ENCODE data around the gene TMEM121.
"Not testable (repeated sequence)": the region's sequence is repeated elsewhere in the genome, so short reads cannot be mapped to it uniquely, and the experiment has no call there.

Gene TMEM121

DNA sequence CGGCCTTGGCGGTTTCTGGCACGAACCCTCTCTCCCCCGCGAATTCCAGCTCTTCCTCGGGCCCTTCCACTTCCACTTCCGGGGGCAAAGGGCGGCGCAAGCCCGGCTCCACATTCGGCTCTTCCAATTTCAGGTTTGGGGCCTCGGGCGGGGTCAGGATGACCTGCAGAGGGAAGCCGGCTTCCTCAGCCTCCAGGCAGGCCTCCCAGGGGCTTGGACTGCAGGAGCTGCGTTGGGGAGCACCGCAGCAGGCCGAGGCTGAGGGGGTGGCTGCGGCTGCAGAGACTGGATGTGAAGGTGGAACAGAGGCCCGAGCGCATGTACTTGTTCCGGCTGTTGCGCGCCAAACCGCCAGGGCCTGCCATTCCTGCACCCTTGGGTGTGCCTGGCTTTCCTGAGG lies 20.7 kb downstream of the TMEM121 start:
- DNase-seq (ENCODE audit: low read depth): not testable (repeated sequence)

DNA sequence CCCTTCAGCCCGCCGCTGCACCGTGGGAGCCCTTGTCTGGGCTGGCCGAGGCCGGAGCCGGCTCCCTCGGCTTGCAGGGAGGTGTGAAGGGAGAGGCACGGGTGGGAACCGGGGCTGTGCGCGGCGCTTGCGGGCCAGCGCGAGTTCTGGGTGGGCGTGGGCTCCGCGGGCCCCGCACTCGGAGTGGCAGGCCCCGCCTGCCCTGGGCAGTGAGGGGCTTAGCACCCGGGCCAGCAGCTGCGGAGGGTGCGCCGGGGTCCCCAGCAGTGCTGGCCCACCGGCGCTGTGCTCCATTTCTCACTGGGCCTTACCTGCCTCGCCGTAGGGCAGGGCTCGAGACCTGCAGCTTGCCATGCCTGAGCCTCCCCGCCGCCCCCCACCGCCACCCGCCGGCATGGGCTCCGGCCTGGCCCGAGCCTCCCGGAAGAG lies 21.4 kb downstream of the TMEM121 start:
- no peak for DNase-seq (ENCODE audit: low read depth)

DNA sequence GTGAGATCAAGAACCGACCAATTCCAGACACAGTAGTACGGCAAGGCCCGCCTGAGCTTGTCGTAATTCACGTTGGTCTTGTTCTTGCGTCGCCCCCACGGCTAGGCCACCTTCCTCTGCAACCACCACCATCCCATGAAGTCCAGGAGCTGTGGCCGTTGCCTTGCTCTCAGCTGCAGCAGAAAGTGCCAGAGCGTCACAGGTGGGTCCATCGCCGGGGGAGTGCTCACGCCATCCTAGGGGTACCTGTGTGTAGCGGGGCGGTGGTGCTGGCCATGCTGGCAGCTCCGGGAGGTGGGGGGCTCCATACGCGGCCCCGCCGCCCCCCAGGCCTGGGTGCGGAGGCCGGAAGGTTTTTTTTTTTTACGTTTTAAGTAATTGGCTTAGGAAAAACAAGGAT lies 23.1 kb downstream of the TMEM121 start:
- no peak for DNase-seq (ENCODE audit: low read depth)

DNA sequence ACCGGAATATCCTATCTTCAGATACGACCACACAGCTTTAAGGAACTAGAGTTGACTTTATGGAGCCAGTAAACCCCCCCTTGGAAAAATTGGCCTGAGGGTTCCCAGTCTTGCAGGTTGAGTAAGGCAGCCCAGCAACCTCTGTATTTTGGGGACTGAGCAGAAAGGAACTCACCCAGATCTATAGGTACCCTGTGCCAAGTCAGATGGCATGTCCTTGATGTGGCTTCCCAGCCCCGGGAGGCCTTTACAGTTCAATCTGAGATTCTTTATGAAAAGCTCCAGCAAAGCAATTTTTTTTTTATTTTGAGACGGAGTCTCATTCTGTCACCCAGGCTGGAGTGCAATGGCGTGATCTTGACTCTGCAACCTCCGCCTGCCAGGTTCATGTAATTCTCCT lies 27.6 kb downstream of the TMEM121 start:
- no peak for DNase-seq (ENCODE audit: low read depth)

- no peak for DNase-seq (ENCODE audit: low read depth)
These were observed 28.1 kb downstream of the TMEM121 start for GRCh38 chr14:105554523-105554922.

DNA sequence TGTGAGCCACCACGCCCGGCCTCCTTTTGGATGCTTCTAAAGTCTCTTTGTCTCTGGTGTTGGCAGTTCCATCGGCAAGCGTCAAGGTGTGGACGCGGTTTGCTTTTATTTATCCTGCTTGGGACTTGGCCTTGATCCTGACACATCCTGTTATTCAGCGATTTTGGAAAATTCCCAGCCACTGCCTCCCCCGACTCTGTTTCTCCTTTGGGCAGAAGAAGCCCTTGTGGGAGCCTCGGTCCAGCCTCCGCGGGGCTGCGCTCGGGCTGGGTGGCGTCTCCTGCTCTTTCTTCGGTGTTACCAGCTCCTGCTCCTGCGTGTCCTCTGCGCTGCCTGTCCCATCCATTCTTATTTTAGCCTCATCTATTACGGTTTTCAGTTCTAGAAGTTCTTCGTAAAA lies 31.3 kb downstream of the TMEM121 start:
- DNase-seq (ENCODE audit: low read depth): not testable (repeated sequence)

DNA sequence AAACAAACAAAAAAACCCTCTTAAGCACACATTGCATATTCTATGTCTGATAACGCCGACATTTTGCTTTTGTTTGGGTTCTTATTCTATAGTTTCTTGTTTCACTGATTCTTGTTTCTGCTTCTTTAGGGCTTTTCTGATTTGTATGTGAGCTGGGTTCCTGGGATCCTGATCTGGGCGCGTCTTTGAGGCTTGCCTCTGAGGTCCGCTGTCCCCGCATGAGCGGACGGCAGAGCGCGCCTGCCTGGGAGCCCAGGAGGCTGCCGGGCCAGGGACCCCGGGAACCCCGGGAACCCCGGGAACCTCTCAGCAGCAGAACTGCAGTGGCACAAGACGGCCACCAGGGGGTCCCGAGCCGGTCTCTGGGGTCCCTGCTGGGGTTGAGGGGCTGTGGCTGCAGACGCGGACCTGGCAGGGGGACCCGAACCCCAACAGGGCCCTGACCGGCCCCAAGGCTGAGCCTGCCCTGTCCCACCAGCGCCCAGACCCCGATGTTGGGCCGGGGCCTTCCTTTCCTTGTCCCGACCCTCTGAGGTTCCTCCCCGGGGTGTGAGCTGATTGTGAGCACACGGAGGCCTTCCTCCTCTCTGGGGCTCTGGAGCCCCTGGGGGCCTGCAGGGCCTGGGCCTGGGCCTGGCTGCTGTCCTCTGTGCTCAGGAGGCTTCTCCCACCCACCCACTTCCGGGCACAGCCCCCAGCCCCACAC lies 32.2 kb downstream of the TMEM121 start:
- DNase-seq (ENCODE audit: low read depth): not testable (repeated sequence)

DNA sequence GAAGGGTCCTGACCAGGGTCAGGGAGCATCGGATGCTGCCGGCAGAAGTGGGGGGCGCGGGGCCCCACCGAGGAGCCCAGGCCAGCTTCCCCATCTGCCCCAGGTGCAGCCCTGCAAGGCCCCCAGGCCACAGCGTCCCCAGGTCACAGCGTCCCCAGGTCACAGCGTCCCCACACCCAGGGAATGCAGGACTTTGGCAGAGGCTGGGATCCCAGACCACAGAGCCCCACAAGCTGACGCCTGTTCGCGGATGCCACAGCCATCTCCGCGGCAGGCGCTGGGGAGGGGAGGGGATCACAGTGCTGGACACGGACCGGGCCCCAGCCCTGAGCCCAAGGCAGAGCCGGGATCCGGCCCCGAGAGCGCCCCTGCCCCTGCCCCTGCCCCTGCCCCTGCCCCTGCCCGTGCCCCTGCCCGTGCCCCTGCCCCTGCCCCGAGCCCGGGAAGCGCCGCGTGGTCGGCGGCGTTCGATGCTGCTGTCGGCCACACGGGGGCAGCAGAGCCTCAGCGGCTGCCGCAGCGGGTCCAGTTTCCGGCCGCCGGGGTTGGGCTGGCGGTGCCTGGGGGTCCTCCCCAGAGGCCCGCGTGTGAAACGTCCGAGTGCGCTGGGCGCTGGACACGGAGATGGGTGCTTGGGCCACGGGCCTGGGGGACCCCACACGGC lies 33.1 kb downstream of the TMEM121 start:
- not testable (repeated sequence) for DNase-seq (ENCODE audit: low read depth)

DNA sequence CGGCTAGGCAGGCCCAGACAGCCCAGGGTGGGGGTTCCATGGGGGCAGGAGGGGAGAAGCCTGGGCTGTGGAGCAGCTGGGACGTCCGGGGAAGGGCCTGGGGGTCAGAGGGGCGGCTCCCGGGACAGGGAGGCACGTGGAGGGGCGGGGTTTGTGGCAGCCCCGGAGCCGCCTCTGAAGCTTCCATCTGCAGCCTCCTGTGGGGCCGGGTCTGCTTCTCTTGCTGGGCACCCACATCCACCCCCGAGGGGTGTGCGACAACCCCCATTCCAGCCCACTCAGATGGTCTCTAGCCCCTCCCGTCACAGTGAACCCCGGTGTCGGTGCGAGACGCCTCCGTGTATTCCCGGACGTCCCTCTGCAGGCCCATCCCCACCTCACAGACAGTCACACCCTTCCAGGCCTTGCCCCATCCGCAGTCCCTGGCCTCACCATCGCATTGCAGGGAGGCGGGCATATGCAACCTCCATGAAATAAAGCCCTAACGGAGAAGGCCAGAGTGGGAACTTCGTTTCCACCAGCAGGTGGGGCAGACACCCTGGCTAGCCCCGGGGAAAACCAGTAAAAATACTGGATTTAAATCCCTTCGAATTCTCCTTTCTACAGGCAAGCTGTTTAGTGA lies 33.8 kb downstream of the TMEM121 start:
- DNase-seq (ENCODE audit: low read depth): not testable (repeated sequence)

- not testable (repeated sequence) for DNase-seq (ENCODE audit: low read depth)
These were observed 35.0 kb downstream of the TMEM121 start for GRCh38 chr14:105561345-105561744.

DNA sequence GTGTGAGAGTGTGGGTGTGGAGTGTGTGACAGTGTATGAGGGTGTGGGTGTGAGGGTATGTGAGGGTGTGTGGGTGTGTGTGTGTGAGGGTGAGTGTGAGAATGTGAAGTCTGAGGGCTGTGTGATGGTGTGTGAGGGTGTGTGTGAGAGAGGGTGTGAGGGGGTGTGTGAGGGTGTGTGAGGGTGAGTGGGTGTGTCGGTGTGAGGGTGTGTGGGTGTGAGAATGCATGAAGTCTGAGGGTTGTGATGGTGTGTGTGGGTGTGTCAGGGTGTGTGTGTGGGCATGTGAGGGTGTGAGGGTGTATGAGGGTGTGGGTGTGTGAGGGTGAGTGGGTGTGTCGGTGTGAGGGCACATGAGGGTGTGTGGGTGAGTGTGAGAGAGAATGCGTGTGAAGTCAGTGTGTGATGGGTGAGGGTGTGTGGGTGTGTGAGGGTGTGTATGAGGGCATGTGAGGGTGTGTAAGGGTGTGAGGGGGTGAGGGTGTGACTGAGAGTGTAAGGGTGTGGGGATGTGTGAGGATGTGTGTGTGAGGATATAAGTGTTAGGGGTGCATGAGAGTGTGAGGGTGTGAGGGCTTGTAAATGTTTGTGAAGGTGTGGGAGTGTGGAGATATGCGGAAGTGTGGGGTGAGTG lies 36.4 kb downstream of the TMEM121 start:
- no peak for DNase-seq (ENCODE audit: low read depth)

DNA sequence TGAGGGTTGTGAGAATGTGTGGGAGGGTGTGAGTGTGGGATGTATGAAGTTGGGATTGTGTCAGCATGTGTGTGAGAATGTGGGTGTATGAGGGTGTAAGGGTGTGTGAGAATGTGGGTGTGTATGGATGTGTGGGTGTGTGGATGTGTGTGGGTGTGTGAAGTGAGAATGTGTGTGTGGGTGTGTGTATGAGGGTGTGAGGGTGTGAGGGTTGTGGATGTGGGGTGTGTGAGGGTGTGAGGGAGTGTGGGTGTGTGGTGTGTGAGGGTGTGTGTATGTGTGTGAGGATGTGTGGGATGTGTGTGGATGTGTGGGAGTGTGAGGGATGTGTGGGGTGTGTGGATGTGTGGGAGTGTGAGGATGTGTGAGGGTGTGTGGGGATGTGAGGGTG lies 37.0 kb downstream of the TMEM121 start:
- no peak for DNase-seq (ENCODE audit: low read depth)

DNA sequence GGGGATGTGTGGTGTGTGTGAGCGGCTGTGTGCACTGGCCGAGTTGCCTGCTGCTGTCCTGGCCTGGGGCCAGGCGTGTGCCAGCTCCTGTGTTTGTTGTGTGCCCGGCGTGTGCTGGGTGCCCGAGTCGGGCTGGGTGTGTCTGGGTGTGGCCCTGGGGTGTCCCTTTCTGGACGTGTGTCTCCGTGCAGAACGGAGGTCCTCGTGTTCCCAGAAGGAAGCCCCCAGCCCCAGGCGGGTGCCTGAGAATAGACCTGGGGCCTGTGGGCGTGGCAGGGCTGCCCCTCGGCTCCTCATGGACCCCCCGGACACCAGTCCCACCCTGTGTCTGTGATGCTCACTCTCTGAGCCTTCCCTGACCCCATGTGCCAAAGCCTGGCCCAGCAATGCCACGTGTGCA lies 38.2 kb downstream of the TMEM121 start:
- DNase-seq (ENCODE audit: low read depth): not testable (repeated sequence)

DNA sequence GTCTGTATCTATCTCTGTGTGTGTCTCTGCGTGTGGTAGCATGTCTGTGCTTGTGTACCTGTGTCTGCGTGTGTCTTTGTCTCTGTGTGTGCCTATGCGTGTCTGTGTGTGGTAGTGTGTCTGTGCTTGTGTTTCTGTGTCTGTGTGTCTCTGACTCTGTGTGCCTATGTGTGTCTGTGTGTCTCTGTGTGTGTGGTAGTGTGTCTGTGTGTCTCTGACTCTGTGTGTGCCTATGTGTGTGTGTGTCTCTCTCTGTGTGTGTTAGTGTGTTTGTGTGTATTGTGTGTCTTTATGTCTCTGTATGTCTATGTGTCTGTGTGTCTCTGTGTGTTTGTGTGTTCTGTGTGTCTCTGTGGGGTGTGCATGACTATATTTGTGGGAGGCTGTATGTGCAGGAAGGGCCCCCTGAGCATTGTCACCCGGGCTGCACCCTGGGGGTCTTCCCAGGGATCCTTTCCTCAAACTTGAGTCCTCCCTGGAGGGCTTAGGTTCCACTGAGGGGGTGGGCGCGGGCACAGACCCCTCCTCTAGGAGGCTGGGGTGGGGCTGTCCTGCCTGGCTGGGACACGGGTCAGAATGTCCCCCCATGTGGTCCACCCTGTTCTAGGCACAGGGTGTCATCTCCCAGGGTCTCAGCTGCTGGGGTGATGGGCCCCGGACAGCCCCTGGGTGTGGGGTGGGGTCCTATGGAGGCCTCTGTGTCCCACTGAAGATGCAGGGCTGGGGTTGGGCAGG lies 39.0 kb downstream of the TMEM121 start:
- DNase-seq (ENCODE audit: low read depth): not testable (repeated sequence)

DNA sequence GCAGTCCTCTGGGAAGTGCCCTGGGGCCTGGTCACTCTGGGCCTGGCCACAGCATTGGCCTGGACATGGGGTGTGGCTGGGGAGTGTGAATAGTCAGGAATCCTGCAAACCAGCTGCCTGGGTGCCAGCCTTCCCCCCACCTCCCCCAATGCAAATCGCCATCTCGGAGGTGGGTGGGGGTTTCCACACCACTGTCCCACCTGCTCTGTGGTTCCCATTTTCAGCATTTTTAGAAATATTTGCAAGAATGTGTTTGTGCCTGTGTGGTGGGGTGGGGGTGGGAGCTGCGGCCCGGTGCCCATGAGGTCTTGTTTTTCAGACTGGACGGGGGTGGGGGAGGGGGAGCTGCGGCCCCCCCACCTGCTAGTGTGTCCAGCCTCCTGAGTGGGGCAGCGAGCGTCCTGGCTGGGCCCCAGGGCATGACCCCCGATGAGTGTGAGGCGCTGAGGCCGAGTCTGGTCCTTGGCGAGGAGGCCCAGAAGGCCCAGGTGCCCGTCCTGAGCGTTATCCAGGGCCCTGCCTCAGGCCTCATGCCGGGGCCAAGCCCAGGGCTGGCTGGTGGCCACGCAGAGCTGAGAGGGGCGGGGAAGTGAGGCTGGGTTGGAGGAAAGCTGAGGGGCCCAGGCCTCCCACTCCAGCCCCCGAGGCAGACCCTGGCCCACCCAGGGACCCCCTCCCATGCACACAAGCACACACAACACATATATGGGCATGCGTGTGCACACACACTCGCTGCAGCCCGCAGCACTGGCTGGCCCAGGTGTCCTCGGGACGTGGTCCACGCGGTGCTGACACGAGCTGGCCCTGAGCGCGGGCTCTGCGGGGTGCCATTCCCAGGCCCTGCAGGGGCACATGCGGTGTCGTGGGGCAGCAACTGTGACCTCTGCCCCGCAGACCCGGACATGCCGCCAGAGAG lies 40.1 kb downstream of the TMEM121 start:
- DNase-seq (ENCODE audit: low read depth): not testable (repeated sequence)

- DNase-seq (ENCODE audit: low read depth): not testable (repeated sequence)
These were observed 41.1 kb downstream of the TMEM121 start for GRCh38 chr14:105567164-105568103.

DNA sequence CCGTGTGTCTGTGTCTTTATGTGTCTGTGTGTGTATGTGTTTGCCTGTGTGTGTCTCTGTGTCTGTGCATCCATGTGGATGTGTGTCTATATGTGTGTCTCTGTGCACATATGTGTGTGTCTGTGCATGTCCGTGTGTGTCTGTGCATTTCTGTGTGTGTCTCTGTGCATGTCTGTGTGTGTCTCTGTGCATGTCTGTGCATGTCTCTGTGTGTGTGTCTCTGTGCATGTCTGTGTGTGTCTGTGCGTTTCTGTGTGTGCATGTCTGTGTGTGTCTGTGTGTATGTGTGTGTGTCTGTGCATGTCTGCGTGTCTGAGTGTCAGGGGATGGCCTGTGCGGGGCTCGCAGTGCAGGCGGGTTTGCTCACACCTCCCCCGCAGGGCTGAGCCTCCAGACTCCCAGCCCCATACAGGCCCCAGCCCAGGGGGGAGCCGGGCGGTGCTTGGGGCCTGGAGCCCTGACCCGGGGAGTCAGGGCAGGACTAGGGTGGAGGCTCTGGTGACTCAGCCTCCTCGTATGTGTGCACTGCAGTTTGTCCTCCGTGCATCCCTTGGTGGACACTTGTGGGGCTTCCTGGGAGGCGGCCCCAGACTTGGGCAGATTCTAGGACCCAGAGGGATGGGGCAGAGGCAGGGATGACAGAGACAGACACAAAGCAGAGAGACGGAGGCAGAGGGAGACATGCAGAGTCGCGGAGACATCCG lies 41.9 kb downstream of the TMEM121 start:
- DNase-seq (ENCODE audit: low read depth): not testable (repeated sequence)

DNA sequence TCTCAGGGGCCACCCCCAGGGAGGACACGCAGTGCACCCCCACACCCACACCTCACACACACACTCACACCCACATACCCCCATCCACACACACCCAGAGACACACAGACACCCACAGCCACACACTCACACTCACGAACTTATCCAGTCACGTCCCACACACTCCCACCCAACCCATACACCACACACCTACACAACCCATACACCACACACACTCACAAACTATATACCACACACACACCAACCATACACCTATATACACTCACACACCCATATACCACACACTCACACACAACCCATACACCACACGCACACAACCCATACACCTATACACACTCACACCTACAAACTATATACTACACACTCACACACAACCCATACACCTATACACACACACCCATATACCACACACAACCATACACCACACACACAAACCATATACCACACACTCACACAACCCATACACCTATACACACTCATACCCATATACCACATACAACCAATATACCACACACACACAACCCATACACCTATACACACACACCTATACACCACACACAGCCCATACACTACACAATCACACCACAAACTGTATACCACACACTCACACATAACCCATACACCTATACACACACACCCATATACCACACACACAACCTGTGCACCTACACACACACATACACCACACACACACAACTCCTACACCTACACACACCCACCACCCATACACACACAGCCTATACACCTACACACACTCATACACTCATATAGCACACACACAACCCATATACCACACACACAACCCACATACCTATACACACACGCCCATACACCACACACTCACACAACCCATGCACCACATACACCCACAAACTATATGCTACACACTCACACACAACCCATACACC lies 42.7 kb downstream of the TMEM121 start:
- no peak for DNase-seq (ENCODE audit: low read depth)
